Keratinocyte (primary cell): ENCODE data around the gene FOXD4L4. TPM values are rescaled to one million over a fixed set of nuclear protein-coding genes. Genes with fewer than 3 reads are reported as not detected.
"Not testable (repeated sequence)": the region's sequence is repeated elsewhere in the genome, so short reads cannot be mapped to it uniquely, and the experiment has no call there.

ENCODE experiments used
- DNase-seq: peaks from one replicate; pipeline ENCODE4 v3.0.0-alpha.2; 2011; ENCODE audit warnings: low read depth, missing footprints, low spot score
- FAIRE-seq: peaks from 2 replicates; lab custom pipeline; 2011; peaks lifted over from hg19 to GRCh38; lab: Jason Lieb, UNC
- H2AFZ ChIP-seq: 2 replicates; pipeline ENCODE4 v1.6.0; 2012; ENCODE audit warnings: low read length, control low read depth, inconsistent platforms; ENCODE audit not compliant: control insufficient read depth
- H3K27ac ChIP-seq: 2 replicates; pipeline ENCODE4 v1.5.1; 2011; ENCODE audit warnings: low read length; ENCODE audit not compliant: control insufficient read depth, insufficient read depth
- H3K27me3 ChIP-seq: 3 replicates; pipeline ENCODE4 v1.6.0; 2011; ENCODE audit warnings: low read length; ENCODE audit not compliant: control insufficient read depth, insufficient read depth; ENCODE audit errors: extremely low read depth
- H3K36me3 ChIP-seq, 2 experiments: 2 replicates in 1 of 2; 3 replicates in 1 of 2; pipeline ENCODE4 v1.5.1; 2011; ENCODE audit warnings: low read length in 2 of 2, mild to moderate bottlenecking in 1 of 2; ENCODE audit not compliant: control insufficient read depth in 2 of 2, insufficient read depth in 2 of 2; ENCODE audit errors: extremely low read depth in 1 of 2
- H3K4me1 ChIP-seq: 3 replicates; pipeline ENCODE4 v1.5.1; 2011; ENCODE audit warnings: low read length; ENCODE audit not compliant: control insufficient read depth, insufficient read depth; ENCODE audit errors: extremely low read depth
- H3K4me2 ChIP-seq: 3 replicates; pipeline ENCODE4 v1.6.0; 2011; ENCODE audit warnings: low read depth, low read length; ENCODE audit not compliant: control insufficient read depth, insufficient read depth; ENCODE audit errors: extremely low read depth
- H3K4me3 ChIP-seq, 3 experiments: fragments of 200-600 bp in 1 of 3; sonication (generic) in 1 of 3; 2 replicates in 2 of 3; 3 replicates in 1 of 3; pipeline ENCODE4 v1.5.1; 2011 to 2016; ENCODE audit warnings: low read length in 3 of 3, mild to moderate bottlenecking in 3 of 3, control low read depth in 2 of 3, inconsistent platforms in 1 of 3, low read depth in 1 of 3, mixed read lengths in 1 of 3, mixed run types in 1 of 3, moderate library complexity in 1 of 3; ENCODE audit not compliant: control insufficient read depth in 2 of 3, insufficient read depth in 2 of 3; ENCODE audit errors: extremely low read depth in 1 of 3
- H3K79me2 ChIP-seq: 2 replicates; pipeline ENCODE4 v1.6.0; 2012; ENCODE audit warnings: low read length; ENCODE audit not compliant: control insufficient read depth, insufficient read depth
- H3K9ac ChIP-seq: 3 replicates; pipeline ENCODE4 v1.6.0; 2011; ENCODE audit warnings: low read length; ENCODE audit not compliant: control insufficient read depth, insufficient read depth; ENCODE audit errors: extremely low read depth
- H3K9me1 ChIP-seq: 3 replicates; pipeline ENCODE4 v1.6.0; 2011; ENCODE audit warnings: low read length; ENCODE audit not compliant: control insufficient read depth, insufficient read depth; ENCODE audit errors: extremely low read depth
- H3K9me3 ChIP-seq: 2 replicates; pipeline ENCODE4 v1.5.1; 2012; ENCODE audit warnings: low read depth, low read length; ENCODE audit not compliant: control insufficient read depth
- H4K20me1 ChIP-seq: 3 replicates; pipeline ENCODE4 v1.6.0; 2011; ENCODE audit warnings: low read length; ENCODE audit not compliant: control insufficient read depth, insufficient read depth; ENCODE audit errors: extremely low read depth
- dilution Hi-C: fragments of 300-500 bp; cut with MboI; formaldehyde crosslinking; loops from one replicate; pipeline ENCODE4 v1.7.0; 2020; ENCODE audit warnings: low sequenced_read_pairs; ENCODE audit not compliant: extremely low pct_ligation_motif_present
- polyA minus RNA-seq, 3 experiments: library from RNA; depleted of rRNA, polyadenylated mRNA; stranded (reverse); fragments of >200 nt; gene quantifications; 1 replicate in 1 of 3; 2 replicates in 1 of 3; 3 replicates in 1 of 3; pipeline ENCODE4 v1.2.3, GENCODE V29; 2011
- polyA plus RNA-seq, 5 experiments: library from polyadenylated mRNA; depleted of rRNA in 3 of 5; stranded (reverse) in 3 of 5; stranded (forward) in 1 of 5; unstranded in 1 of 5; fragments of >200 nt; gene quantifications; 1 replicate in 1 of 5; 2 replicates in 3 of 5; 3 replicates in 1 of 5; pipeline versions ENCODE4 v1.2.1 to v1.2.3, GENCODE V29; 2011 to 2012; ENCODE audit warnings: missing spikeins in 2 of 5, low read depth in 1 of 5, low replicate concordance in 1 of 5

Gene FOXD4L4
- polyA plus RNA-seq = 0.03 TPM in 1 of 3 replicates, not detected in the others
- not detected for polyA plus RNA-seq (2011; ENCODE audit: low read depth)
- not detected in 2 replicates for polyA plus RNA-seq (2011; cell fraction: cytosol; rRNA removed)
- 0.25 and 0.36 TPM in 2 replicates for polyA plus RNA-seq (2011; cell fraction: nucleus; rRNA removed)
- not detected in 2 replicates for polyA plus RNA-seq (2012; ENCODE audit: low replicate concordance)
- polyA minus RNA-seq = 0.35 to 0.63 TPM in 2 of 3 replicates, not detected in the other
- not detected for polyA minus RNA-seq (2011; cell fraction: cytosol; rRNA and poly(A)+ RNA removed)
- 1.2 and 1.4 TPM in 2 replicates for polyA minus RNA-seq (2011; cell fraction: nucleus; rRNA and poly(A)+ RNA removed)

DNA sequence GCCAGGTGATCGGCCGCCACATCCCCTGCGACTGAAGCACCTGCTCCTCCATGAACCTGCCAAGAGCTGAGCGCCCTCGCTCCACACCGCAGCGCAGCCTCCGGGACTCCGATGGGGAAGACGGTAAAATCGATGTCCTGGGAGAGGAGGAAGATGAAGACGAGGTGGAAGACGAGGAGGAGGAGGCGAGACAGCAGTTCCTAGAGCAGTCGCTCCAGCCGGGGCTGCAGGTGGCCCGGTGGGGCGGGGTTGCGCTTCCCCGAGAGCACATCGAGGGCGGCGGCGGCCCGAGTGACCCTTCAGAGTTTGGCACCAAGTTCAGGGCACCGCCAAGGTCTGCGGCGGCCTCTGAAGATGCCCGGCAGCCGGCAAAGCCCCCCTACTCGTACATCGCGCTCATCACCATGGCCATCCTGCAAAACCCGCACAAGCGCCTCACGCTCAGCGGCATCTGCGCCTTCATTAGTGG is at the start of gene FOXD4L4:
Gene FOXD4L4 (plus strand): TSS at position 51 of the 469 bp plus-strand sequence. CDS start 0 bp downstream, at position 51.
- H3K9me3 ChIP-seq, H3K4me1 ChIP-seq, H2AFZ ChIP-seq, H3K36me3 ChIP-seq, H3K79me2 ChIP-seq, H4K20me1 ChIP-seq, H3K4me2 ChIP-seq, FAIRE-seq, H3K27me3 ChIP-seq, H3K9ac ChIP-seq, H3K9me1 ChIP-seq, H3K4me3 ChIP-seq, H3K27ac ChIP-seq, dilution Hi-C loops, DNase-seq: not testable (repeated sequence)

DNA sequence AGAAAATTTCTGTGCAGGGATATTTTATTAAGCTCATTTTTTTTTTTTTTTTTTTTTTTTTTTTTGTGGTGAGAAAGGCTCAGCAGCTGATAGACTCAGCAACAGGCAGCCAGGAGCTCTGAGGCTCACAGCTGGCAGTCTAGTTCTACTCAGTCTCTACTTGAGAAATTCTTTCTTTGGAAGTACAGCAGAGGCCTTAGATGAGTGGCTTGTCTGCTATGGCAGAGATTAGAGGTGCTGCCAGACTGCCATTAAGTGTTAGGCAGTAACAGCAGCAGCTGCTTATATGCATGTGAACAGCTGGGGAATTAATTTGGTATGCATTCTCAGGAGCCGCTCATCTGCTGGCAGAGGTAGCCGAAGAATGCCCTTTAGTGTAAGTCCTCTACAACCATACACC is 33.4 kb upstream of the FOXD4L4 start:
- H3K4me3 ChIP-seq, H3K36me3 ChIP-seq, H3K9me3 ChIP-seq, DNase-seq, H3K27ac ChIP-seq, H3K9ac ChIP-seq, H3K79me2 ChIP-seq, H3K4me1 ChIP-seq, H3K27me3 ChIP-seq, dilution Hi-C loops, H3K4me2 ChIP-seq, H4K20me1 ChIP-seq, H3K9me1 ChIP-seq, H2AFZ ChIP-seq, FAIRE-seq: not testable (repeated sequence)

DNA sequence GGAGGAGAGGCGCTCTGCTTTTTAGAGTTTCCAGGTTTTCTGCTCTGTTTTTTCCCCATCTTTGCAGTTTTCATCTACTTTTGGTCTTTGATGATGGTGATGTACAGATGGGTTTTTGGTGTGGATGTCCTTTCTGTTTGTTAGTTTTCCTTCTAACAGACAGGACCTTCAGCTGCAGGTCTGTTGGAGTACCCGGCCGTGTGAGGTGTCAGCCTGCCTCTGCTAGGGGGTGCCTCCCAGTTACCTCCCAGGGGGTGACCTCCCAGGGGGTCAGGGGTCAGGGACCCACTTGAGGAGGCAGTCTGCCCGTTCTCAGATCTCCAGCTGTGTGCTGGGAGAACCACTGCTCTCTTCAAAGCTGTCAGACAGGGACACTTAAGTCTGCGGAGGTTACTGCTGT is 22.5 kb upstream of the FOXD4L4 start:
- FAIRE-seq, H3K4me1 ChIP-seq, dilution Hi-C loops: not testable (repeated sequence)

DNA sequence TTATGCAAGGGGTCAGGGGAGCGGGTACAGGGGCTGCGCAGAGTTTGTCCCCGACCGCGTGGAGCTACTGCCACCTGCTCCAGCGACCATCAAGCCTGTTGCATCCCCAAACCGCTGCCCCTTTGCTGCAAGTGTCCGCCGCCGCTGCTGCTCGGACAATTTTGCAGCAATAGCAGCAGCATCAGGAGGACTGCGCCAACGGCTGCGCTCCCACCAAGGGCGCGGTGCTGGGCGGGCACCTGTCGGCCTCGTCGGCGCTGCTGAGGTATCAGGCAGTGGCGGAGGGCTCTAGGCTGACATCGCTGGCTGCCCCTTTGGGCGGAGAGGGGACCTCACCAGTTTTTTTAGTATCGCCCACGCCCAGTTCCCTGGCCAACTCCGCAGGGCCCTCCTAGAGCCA is 1.2 kb downstream of the FOXD4L4 start:
- H3K9me1 ChIP-seq, H3K9me3 ChIP-seq, H4K20me1 ChIP-seq, H2AFZ ChIP-seq, H3K27me3 ChIP-seq, dilution Hi-C loops, H3K9ac ChIP-seq, H3K4me1 ChIP-seq, H3K36me3 ChIP-seq, H3K4me2 ChIP-seq, H3K79me2 ChIP-seq, H3K27ac ChIP-seq, H3K4me3 ChIP-seq, FAIRE-seq, DNase-seq: not testable (repeated sequence)

More for the DNA sequence above, 22.5 kb upstream of the FOXD4L4 start:
- H2AFZ ChIP-seq, H3K9me3 ChIP-seq, H3K4me2 ChIP-seq, H3K27me3 ChIP-seq, H3K27ac ChIP-seq, H3K4me3 ChIP-seq, H3K9ac ChIP-seq, H3K36me3 ChIP-seq, DNase-seq, H3K9me1 ChIP-seq, H4K20me1 ChIP-seq, H3K79me2 ChIP-seq: not testable (repeated sequence)
